Gastroesophageal sphincter (tissue), 3 donors: ENCODE data around the gene HLA-F.

ENCODE experiments used
- CTCF ChIP-seq, 4 experiments: fragments of 200-600 bp in 2 of 4; fragments of 450-650 bp in 2 of 4; sonication (generic) in 1 of 4; IDR thresholded peaks; one replicate each; pipeline ENCODE4 v1.5.1; 2017 to 2019; ENCODE audit warnings: antibody characterized with exemption in 4 of 4, mild to moderate bottlenecking in 2 of 4, moderate library complexity in 2 of 4
- EP300 ChIP-seq: sonication (generic); formaldehyde crosslinking; IDR thresholded peaks from one replicate; pipeline ENCODE4 v1.6.1; 2017; ENCODE audit warnings: antibody characterized with exemption, mild to moderate bottlenecking

- TF ChIP-seq CTCF (IDR thresholded peaks at IDR 0.05) (peak in 2 of 4 experiments; percentile 11 to 12), EP300 (no peak)
Observed at GRCh38 chr6:29748391-29749307, 25.4 kb downstream of the HLA-F start.
